Choroid plexus epithelial cell (primary cell): Measurements from ENCODE around the gene LCOR.

Experiments
- DNase-seq: peaks from one replicate; pipeline ENCODE4 v3.0.0-alpha.2; 2010; ENCODE audit warnings: low read depth
- H3K4me3 ChIP-seq: 2 replicates; pipeline ENCODE4 v1.5.1; 2011; ENCODE audit warnings: low read depth, mild to moderate bottlenecking, control low read depth, low read length, moderate library complexity
- TF ChIP-seq, protein P1 (sequence below): conservative IDR thresholded peaks from 2 replicates; pipeline ENCODE4 v1.5.1; 2011; ENCODE audit warnings: low read depth, mild to moderate bottlenecking, control low read depth, inconsistent platforms, low read length, moderate library complexity

The LCOR gene

DNA sequence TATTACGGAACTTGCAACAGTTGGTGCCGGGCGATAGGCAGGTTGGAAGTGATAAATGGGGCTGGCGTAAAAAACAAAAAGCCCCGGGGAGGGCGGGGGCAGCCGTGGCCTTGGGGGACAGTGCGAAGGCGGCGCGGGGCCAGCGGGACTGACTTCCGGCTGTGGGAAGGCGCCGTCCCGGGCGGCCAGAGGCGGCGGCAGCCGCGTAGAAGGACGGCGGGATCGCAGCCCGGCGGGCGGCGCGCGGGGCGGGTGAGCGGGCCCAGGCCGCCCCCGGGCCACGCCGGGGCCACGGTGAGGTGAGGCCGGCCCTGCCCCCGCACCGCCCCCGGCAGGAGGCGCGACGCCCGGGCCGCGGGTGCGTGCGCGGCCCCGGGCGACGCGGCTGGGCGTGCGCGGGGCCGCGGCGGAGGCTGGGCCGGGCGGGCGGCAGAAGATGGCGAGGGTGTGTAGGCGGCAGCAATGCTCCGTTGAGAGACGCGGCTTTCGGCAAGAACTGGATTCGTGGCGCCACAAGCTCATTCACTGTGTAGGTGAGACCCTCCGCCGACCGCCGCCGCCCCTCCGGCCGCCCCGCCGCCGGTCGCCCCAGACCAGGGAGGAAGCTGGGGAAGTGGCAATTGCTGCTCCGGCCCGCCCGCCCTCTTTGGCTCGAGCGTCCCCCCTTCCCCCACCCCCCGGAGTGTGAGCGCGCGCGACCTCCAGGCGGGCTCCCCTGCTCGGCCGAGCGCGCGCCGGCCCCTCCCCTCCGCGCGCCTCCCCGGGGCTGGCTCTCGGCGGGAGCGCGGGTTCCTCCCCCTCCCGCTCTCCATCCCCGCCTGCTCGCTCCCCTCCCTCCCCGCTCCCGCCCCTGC is at the start of gene LCOR:
TSS of gene LCOR (plus strand) at position 432 of the 854 bp plus-strand sequence. CDS start 116,760 bp downstream, outside the sequence.
- H3K4me3 ChIP-seq, result peak within 1 kb of the TSS; percentile 91
- peak; percentile 90 for DNase-seq
- TF ChIP-seq, protein P1, sequence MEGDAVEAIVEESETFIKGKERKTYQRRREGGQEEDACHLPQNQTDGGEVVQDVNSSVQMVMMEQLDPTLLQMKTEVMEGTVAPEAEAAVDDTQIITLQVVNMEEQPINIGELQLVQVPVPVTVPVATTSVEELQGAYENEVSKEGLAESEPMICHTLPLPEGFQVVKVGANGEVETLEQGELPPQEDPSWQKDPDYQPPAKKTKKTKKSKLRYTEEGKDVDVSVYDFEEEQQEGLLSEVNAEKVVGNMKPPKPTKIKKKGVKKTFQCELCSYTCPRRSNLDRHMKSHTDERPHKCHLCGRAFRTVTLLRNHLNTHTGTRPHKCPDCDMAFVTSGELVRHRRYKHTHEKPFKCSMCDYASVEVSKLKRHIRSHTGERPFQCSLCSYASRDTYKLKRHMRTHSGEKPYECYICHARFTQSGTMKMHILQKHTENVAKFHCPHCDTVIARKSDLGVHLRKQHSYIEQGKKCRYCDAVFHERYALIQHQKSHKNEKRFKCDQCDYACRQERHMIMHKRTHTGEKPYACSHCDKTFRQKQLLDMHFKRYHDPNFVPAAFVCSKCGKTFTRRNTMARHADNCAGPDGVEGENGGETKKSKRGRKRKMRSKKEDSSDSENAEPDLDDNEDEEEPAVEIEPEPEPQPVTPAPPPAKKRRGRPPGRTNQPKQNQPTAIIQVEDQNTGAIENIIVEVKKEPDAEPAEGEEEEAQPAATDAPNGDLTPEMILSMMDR, result no peak

- TF ChIP-seq, protein P1, result no peak
- no peak for DNase-seq
- H3K4me3 ChIP-seq, result no peak overlapping the region
Measured at GRCh38 chr10:96784253-96784652, 47.8 kb upstream of the LCOR start.

DNA sequence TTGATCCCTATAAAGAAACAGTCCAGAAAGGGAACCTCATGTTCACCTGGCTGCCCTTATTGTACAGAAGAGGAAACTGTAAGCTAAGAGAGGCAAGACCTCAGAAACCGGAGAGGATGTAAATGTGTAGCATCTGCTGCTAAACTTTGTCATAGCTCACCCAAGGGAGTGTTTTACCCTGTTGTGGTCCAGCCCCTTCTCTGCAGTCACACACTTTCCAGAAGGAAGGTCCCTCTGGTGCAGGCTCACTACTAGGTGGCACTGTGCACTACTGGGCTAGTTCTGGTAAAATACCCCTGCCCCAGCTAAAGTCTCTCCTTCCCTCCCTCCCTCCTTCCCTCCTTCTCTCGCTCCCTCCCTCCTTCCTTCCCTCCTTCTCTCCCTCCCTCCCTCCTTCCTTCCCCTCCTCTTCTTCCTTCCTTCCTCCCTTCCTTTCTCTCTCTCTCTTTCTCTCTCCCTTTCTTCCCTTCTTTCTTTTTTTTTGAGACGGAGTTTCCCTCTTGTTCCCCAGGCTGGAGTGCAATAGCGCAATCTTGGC is 42.5 kb upstream of the LCOR start:
- DNase-seq, result no peak
- H3K4me3 ChIP-seq, result no peak overlapping the region
- TF ChIP-seq, protein P1, result no peak

GRCh38 chr10:96791902-96792301 is 40.2 kb upstream of the LCOR start:
- TF ChIP-seq, protein P1, result no peak

GRCh38 chr10:96794836-96795733 is 37.0 kb upstream of the LCOR start:
- TF ChIP-seq, protein P1, result no peak
- DNase-seq, result peak; percentile 25
- H3K4me3 ChIP-seq, result no peak overlapping the region

More at GRCh38 chr10:96791902-96792301, 40.2 kb upstream of the LCOR start:
- no peak overlapping the region for H3K4me3 ChIP-seq
- DNase-seq, result no peak

GRCh38 chr10:96797485-96797884 is 34.6 kb upstream of the LCOR start:
- no peak for DNase-seq
- H3K4me3 ChIP-seq, result no peak overlapping the region
- TF ChIP-seq, protein P1, result no peak
